Right cardiac atrium (tissue), 5 donors: ENCODE results near the gene KRT36. TPM values are rescaled to one million over a fixed set of nuclear protein-coding genes. Genes with fewer than 3 reads are reported as not detected.

Experiments
- ATAC-seq, 2 donors: fragments of 200-7000 bp; cut with Tn5 transposase; one replicate each; pipeline versions ENCODE4 v1.8.0 to v1.9.1; 2020; ENCODE audit warnings: moderate library complexity in 2 of 2, mild to moderate bottlenecking in 1 of 2
- DNase-seq, 3 donors: peaks; one replicate each; pipeline ENCODE4 v3.0.0-alpha.2; 2020
- H3K27ac ChIP-seq: one replicate; pipeline ENCODE4 v1.5.1; 2013; ENCODE audit warnings: mild to moderate bottlenecking, low read length, control low read depth, moderate library complexity
- H3K27me3 ChIP-seq: one replicate; pipeline ENCODE4 v1.6.1; 2013; ENCODE audit not compliant: control insufficient read depth, insufficient read depth
- H3K4me1 ChIP-seq: one replicate; pipeline ENCODE4 v1.6.1; 2013; ENCODE audit warnings: low read length; ENCODE audit not compliant: control insufficient read depth, insufficient read depth
- H3K4me3 ChIP-seq: one replicate; pipeline ENCODE4 v1.5.1; 2013; ENCODE audit warnings: low read length, control low read depth
- H3K9me3 ChIP-seq: one replicate; pipeline ENCODE4 v1.6.1; 2013; ENCODE audit warnings: low read length; ENCODE audit not compliant: control insufficient read depth
- WGBS: extraction: QIAGEN DNeasy Blood & Tissue Kit; methylation state at CpG from one replicate; pipeline ENCODE4 v1.1.7; 2013; 5-methylcytosine and 5-hydroxymethylcytosine counted together
- intact Hi-C, 4 donors: fragments of 100-400 bp; cut with DNase I; formaldehyde crosslinking; loops; one replicate each; pipeline versions ENCODE4 v1.11.0 to v1.14.0; 2022 to 2023
- polyA plus RNA-seq: library from polyadenylated mRNA; stranded (reverse); fragments of 200-250 nt; gene quantifications from one replicate; pipeline ENCODE4 v1.2.3, GENCODE V29; 2013
- total RNA-seq, 4 donors: library from RNA; stranded (reverse); fragmentation: NEBNext Ultra II Directional; extraction: Animal tissue kit (Norgen Biotek cat#: 25700); gene quantifications; one replicate each; pipeline ENCODE4 v1.2.1, GENCODE V29; 2021
- donor health status: healthy with polysubstance abuse.
- donor health status: DM: no; HTN: yes; CAD: no.
- donor health status: DM: no; HTN: no; CAD: no.
- donor health status: DM: no; HTN: yes; CAD: no; lungs with severe emphysema.
- donor health status: DM: yes; HTN: yes; CAD: no.

The KRT36 gene
- total and polyA plus RNA-seq, 5 donors: not detected

- no peak for ATAC-seq
- Histone ChIP-seq H3K4me3 (no peak overlapping the region), H3K4me1 (no peaks in the 10 kb centered on the region), H3K27me3 (no peaks in the 10 kb centered on the region), H3K27ac (no peak overlapping the region), H3K9me3 (no peaks in the 10 kb centered on the region)
- intact Hi-C loops: no loop called here
- no peak for DNase-seq
- WGBS: 76% methylated on average over 7 of the region's 7 CpGs
These were observed 20.7 kb upstream of the KRT36 start for GRCh38 chr17:41510251-41511065.

GRCh38 chr17:41507315-41507880 lies 17.7 kb upstream of the KRT36 start:
- no peak overlapping the region for H3K27ac ChIP-seq
- 44% methylated on average over 10 of the region's 10 CpGs for WGBS
- H3K4me1 ChIP-seq: no peaks in the 10 kb centered on the region
- intact Hi-C loops: no loop called here
- no peak overlapping the region for H3K4me3 ChIP-seq
- DNase-seq (no peak), ATAC-seq (no peak)
- no peaks in the 10 kb centered on the region for H3K27me3 ChIP-seq
- no peaks in the 10 kb centered on the region for H3K9me3 ChIP-seq

GRCh38 chr17:41505809-41506767 lies 16.4 kb upstream of the KRT36 start:
- no peaks in the 10 kb centered on the region for H3K4me1 ChIP-seq
- WGBS: 80% methylated on average over 14 of the region's 14 CpGs
- H3K27me3 ChIP-seq: no peaks in the 10 kb centered on the region
- no peaks in the 10 kb centered on the region for H3K9me3 ChIP-seq
- DNase-seq: no peak
- no peak overlapping the region for H3K4me3 ChIP-seq
- H3K27ac ChIP-seq: no peak overlapping the region
- intact Hi-C loops: no loop called here
- ATAC-seq: no peak

- DNase-seq (no peak), ATAC-seq (no peak)
- H3K4me3 ChIP-seq: no peak within 1 kb of the TSS
- H3K4me1 ChIP-seq: no peaks in the 10 kb centered on the region
- no peaks in the 10 kb centered on the region for H3K27me3 ChIP-seq
- H3K27ac ChIP-seq: no peak within 1 kb of the TSS
- H3K9me3 ChIP-seq: no peaks in the 10 kb centered on the region
- intact Hi-C loops: no loop called here
- WGBS: 85% methylated on average over 17 of the region's 17 CpGs
These were observed 15.5 kb upstream of the KRT36 start, which contains the start of gene KRT13 for GRCh38 chr17:41505007-41505808. TSS of gene KRT13 (minus strand) at chr17:41505612. CDS start at chr17:41505550, 62 bp downstream.

GRCh38 chr17:41504246-41504977 lies 14.7 kb upstream of the KRT36 start:
- Histone ChIP-seq H3K4me1 (no peaks in the 10 kb centered on the region), H3K4me3 (no peak overlapping the region), H3K27me3 (no peaks in the 10 kb centered on the region), H3K27ac (no peak overlapping the region), H3K9me3 (no peaks in the 10 kb centered on the region)
- intact Hi-C loops: no loop called here
- DNase-seq (no peak), ATAC-seq (no peak)
- 69% methylated on average over 8 of the region's 8 CpGs for WGBS

- intact Hi-C loops: no loop called here
- Histone ChIP-seq H3K4me3 (no peak overlapping the region), H3K9me3 (no peaks in the 10 kb centered on the region), H3K27ac (no peak overlapping the region), H3K4me1 (no peaks in the 10 kb centered on the region), H3K27me3 (no peaks in the 10 kb centered on the region)
- ATAC-seq (no peak), DNase-seq (no peak)
- WGBS: 79% methylated on average over 9 of the region's 9 CpGs
These were observed 13.5 kb upstream of the KRT36 start for GRCh38 chr17:41503202-41503601.

- no peak overlapping the region for H3K27ac ChIP-seq
- no peak overlapping the region for H3K4me3 ChIP-seq
- no peak for DNase-seq
- WGBS: 58% methylated on average over 15 of the region's 15 CpGs
- H3K9me3 ChIP-seq: no peaks in the 10 kb centered on the region
- no peaks in the 10 kb centered on the region for H3K4me1 ChIP-seq
- ATAC-seq: peak in 1 of 2 donors; percentile 9
- H3K27me3 ChIP-seq: no peaks in the 10 kb centered on the region
- intact Hi-C loops: no loop called here
These were observed 10.6 kb upstream of the KRT36 start for GRCh38 chr17:41500131-41500911.

GRCh38 chr17:41499714-41500113 lies 10.0 kb upstream of the KRT36 start:
- no peak overlapping the region for H3K27ac ChIP-seq
- H3K27me3 ChIP-seq: no peaks in the 10 kb centered on the region
- no peak for DNase-seq
- no peaks in the 10 kb centered on the region for H3K4me1 ChIP-seq
- intact Hi-C loops: no loop called here
- no peak overlapping the region for H3K4me3 ChIP-seq
- no peak for ATAC-seq
- 76% methylated on average over 5 of the region's 5 CpGs for WGBS
- H3K9me3 ChIP-seq: no peaks in the 10 kb centered on the region

GRCh38 chr17:41498276-41498675 lies 8.6 kb upstream of the KRT36 start:
- no peak overlapping the region for H3K27ac ChIP-seq
- no peak overlapping the region for H3K4me3 ChIP-seq
- no peaks in the 10 kb centered on the region for H3K27me3 ChIP-seq
- ATAC-seq (no peak), DNase-seq (no peak)
- H3K4me1 ChIP-seq: no peaks in the 10 kb centered on the region
- no peaks in the 10 kb centered on the region for H3K9me3 ChIP-seq
- WGBS: 53% methylated on average over 6 of the region's 6 CpGs
- intact Hi-C loops: no loop called here
